LHCN-M2 (cell line): Measurements from ENCODE around the gene RIN3. TPM values are rescaled to one million over a fixed set of nuclear protein-coding genes. Genes with fewer than 3 reads are reported as not detected.

ENCODE experiments used
- DNase-seq: peaks from one replicate; pipeline ENCODE4 v3.0.0-alpha.2; 2012; ENCODE audit warnings: low read depth
- polyA plus RNA-seq: library from polyadenylated mRNA; unstranded; fragments of >200 nt; gene quantifications from one replicate; pipeline ENCODE4 v1.2.1, GENCODE V29; 2012; ENCODE audit warnings: missing spikeins
- total RNA-seq: library from RNA; depleted of rRNA; stranded (reverse); fragments of >200 nt; gene quantifications from 2 replicates; pipeline ENCODE4 v1.2.3, GENCODE V29; 2014; rRNA removed

Gene RIN3, protein sequence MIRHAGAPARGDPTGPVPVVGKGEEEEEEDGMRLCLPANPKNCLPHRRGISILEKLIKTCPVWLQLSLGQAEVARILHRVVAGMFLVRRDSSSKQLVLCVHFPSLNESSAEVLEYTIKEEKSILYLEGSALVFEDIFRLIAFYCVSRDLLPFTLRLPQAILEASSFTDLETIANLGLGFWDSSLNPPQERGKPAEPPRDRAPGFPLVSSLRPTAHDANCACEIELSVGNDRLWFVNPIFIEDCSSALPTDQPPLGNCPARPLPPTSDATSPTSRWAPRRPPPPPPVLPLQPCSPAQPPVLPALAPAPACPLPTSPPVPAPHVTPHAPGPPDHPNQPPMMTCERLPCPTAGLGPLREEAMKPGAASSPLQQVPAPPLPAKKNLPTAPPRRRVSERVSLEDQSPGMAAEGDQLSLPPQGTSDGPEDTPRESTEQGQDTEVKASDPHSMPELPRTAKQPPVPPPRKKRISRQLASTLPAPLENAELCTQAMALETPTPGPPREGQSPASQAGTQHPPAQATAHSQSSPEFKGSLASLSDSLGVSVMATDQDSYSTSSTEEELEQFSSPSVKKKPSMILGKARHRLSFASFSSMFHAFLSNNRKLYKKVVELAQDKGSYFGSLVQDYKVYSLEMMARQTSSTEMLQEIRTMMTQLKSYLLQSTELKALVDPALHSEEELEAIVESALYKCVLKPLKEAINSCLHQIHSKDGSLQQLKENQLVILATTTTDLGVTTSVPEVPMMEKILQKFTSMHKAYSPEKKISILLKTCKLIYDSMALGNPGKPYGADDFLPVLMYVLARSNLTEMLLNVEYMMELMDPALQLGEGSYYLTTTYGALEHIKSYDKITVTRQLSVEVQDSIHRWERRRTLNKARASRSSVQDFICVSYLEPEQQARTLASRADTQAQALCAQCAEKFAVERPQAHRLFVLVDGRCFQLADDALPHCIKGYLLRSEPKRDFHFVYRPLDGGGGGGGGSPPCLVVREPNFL
- 1.5 and 2.1 TPM in 2 replicates for total RNA-seq
- polyA plus RNA-seq = 4.8 TPM

DNA sequence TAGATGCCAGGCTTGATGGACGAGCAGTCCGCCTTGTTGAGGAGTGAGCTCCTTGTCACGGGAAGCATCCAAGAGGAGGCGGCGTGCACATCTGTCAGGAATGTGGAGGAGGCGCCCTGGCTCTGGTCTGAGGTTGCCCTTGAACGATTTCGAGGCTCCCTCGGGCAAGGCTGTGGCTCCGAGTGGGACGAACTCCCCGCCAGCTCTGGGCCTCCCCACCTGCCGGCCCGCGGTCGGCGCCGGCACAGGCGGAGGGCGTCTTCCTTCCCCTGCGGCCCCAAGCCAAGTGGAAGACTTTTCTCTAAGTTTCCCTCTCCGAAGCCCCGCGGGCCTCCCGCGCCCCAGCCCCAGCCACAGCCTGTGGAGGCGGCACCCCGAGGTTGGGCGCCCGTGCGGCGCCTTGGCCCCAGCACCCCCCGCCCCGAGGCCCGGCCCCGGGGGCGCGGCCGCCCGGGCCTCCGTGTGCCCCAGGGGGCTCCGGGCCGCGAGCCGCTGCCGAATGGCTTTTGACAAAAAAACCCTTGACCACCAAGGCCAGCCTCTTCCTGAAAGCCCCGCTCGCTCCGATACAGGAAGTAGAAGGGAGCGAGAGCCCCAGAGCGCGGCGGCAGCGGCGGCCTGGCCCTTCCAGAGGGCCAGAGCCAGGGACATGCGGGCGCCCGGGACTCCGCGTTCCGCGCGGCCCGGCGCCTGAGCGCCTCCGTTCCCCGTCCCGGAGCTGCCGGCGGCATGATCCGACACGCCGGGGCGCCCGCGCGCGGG is at the start of gene RIN3:
Gene RIN3 (plus strand): TSS at position 578 of the 762 bp plus-strand sequence. CDS start 152 bp downstream, at position 730.
- DNase-seq = peak; percentile 43

DNA sequence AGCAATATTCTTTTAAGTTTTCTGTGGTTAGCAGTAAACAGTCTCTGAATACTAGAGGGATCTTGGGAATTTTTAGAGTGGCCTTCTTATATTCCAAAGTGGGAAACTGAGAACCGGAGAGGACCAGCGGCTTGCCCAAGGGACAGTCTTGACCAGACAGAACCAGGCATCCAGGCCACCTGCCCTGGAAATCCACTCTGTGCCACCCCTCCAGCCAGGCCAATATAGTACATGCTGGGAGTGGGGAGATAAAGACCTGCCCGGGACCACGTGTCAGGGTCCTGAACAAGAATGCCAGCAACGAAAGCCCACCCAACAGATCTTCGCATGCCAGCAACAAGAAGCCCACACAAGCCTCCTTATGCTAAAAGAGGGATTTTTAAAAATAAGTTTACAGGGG is 49.4 kb upstream of the RIN3 start:
- DNase-seq = no peak

DNA sequence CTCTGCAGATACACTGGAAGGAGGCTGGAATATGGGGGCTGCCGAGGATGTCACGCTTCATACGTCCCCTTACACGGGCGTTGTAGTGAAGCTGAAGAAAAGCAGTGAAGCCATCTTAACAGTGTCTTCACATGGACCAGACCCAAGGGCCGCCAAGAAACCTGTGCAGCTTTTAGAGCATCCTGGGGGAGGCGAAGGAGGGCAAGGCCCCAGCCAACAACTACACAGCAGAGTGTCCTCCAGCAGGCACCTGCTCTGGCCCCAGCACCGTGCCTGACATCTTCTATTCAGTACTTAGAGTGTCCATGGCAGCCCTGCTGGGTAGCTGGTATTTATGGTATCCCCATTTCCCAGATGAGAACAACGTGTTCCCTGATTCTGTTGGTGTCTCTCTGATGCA is 48.9 kb upstream of the RIN3 start:
- no peak for DNase-seq

DNA sequence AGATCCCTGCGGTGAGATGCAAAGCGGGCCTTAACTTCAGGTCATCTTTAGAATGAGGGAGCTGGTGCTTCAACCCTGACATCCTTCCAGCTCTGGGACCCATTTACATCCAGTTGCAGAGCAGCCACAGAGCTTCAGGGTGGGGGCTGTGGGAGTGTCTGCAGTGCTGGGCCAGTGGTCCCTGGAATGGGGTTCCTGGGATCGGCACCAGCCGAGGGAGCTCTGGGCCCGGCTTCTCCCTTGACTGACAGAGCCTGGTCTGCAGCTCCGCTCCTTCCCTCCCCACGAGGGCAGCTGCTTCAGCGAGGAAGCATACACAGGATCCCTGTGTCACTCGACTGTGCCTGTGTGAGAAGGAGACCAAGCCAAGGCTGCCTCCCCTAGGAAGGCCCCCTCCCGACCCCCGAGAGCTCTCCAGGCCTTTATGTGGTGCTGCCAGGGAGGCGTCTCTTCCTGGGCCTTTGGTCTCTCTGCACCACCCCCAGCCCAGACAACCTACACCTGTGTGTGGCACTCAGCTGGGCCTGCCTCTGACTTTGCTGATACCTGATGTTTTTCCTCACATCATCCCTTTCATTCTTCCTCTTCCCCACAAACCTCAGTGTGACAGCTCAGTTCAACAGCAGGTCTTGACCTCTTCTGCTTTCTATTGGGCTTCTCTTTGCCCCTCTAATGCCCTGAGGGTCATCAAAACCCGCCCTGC is 48.1 kb upstream of the RIN3 start:
- no peak for DNase-seq

DNA sequence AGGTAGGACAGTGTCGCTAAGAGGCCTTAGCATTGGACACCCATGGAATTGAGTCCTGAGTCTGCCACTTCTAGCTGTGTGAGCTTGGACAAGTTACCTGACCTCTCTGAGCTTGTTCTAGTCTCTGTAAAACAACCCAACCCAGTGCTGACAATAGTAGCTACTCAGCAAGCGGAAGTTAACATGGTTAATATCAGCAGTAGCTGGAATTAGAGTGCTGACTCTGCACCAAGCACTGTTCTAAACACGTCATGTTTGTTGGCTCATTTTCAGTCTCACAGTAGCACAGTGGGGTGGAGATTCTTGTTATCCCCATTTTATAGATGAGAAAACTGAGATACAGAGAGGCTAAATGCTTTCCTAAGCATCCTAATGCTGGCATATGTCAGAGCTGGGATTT is 47.5 kb upstream of the RIN3 start:
- DNase-seq = no peak

DNA sequence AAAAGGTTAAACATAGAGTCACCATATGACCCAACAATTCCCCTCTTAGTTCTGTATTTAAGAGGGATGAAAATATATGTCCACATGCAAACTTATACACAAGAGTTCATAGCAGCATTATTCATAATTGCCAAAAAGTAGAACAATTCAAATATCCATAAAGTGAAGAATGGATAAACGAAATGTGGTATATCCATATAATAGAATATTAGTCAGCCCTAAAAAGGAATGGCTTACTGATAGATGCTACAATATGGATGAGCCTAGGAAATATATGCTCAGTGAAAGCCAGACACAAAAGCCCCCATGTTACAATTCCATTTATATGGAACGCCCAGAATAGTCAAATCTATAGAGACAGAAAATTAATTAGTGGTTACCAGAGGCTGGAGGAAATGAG is 44.1 kb upstream of the RIN3 start:
- no peak for DNase-seq

DNA sequence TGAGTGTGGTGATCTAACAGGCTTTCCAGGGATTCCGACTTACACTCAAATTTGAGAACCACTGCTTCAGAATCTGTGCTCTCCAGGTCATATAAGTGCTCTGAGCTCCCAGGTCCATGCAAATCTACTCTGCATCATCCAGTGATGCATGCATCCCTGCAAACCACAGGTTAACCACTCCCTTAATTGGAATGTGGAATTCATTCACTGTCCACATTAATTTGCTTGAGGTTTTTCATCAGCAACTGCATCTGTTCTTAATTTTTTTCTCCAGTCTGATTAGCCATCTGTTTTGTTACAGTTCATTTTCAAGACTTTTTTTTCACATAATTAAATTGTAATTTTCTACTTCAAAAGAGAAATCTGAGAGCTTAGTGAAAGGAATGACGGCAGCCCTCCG is 43.4 kb upstream of the RIN3 start:
- DNase-seq = peak; percentile 62

DNA sequence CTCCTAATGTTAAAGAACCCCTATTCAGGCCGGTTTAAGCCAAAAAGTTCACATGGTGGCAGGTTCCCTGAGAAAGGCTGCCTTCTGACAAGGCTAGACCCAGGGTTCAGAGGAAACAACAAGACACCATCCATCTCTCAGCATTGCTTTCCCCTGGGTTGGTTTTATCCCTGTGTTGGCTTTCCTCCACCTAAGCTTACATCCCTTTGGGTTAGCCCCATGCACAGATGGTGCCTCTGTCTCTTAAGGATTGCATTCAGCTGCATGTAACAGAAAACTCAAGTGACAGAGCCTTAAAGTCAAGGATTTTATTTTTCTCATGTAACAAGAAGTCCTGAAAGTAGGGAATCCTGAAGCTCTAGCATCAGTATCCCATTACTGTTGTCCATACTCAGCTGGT is 42.8 kb upstream of the RIN3 start:
- no peak for DNase-seq

DNA sequence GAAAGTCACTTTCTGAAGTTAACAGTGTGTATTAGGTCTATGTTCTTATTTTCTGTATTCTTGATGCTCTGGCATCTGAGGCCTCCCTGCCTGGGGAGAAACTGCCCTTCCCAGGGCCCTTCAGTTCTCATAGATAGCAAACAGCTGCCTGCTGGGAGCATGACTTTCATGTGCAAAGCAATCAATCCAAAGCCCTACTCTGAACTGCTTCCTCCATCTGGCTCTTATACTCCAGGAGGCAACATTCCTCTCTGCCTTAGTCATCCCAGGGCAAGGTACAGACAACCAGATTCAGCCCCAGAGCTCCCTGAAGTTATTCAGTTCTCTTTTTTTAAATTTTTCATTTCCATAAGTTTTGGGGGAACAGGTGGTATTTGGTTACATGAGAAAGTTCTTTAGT is 41.7 kb upstream of the RIN3 start:
- DNase-seq = peak; percentile 84

DNA sequence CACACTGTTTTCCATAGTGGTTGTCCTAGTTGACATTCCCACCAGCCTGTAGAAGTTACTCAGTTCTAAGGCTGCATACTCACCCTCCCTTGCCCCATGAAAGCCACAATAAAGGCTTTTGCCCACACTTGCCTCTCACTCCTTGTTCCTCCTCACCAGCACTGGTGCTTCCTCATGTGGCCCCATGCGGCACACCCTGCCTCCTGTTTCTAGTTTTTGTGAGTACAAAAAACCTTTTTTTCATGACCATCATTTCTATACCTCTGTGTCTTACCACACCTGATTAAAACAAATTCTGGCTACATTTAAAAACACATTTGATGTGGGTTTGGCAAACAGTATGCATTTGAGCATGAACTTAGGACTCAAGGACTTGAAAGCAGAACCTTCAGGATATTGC is 40.7 kb upstream of the RIN3 start:
- DNase-seq = no peak

DNA sequence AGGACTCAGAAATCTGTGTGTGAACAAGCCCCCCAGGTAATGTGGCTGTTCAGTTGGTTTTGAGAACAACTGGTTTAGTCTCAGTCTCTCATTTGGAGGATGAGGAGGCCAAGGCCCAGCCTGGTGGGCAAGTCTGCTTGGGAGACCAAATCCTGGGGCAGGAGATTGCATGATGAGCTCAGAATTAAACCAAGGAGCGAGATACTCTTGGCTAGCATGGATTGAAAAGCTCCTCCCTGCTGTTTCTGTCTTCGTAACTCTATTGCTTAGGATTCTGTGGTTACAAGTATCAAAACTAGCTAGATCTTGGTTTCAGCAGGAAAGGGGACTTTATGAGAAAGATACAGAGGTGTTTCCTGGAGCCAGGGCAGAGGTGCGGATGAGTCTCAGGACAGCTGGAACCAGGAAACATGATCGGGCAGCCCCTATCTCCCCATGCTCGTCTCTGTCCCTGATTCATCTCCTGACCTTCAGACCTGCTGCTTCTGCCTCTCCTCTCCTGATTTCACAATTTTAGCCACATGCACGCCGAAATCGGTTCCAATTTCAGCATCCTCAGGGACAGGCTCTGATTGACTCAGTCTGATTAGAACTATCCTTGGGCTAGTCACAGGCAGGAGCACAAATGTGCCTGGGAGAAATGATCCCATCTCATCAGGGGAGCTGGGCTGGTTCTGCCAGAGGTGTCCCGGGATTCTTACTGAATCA is 40.2 kb upstream of the RIN3 start:
- DNase-seq = peak; percentile 84

DNA sequence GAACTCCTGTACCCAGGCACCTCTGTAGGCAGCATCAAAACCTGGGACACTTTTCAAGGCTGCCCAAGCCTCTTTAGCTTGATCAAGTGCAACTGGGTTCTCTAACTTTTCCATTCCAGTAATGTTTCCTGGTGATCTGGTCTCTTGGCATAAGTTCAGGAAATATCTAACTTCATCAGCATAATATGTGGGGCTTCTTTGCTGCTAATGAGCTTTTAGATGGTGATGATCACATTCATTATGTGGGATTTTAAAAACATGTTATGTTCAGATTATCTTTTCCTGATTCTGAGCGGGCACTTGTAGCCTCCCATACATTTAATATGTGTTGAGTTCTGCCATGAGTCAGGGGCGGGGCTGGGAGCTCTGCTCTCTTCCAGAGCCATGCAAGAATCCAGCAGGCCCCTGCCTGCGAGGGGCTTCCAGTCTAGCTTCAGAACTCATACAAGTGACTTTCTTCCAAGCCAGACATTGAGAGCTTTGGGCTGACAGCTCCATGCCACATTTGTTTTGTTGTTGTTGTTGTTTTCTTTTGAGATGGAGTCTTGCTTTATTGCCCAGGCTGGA is 39.5 kb upstream of the RIN3 start:
- no peak for DNase-seq

DNA sequence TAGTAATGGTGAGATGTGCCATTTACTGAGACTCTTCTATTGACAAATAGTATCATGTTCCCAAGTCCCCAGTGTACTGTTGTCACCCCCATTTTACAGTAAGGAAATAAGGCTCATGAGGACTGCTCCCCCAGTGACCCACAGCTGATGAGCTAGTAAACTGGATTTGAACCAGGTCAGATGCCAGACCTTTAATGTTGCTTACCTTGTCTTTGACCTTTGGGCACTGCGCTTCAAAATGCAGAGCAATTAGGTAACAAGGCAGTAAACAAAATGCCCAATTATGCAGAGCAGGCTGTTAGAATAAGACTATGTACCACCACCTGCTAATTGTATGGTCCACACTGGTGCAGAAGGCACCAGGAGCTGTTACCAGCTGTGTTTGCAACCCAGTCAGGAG is 38.5 kb upstream of the RIN3 start:
- DNase-seq = no peak

DNA sequence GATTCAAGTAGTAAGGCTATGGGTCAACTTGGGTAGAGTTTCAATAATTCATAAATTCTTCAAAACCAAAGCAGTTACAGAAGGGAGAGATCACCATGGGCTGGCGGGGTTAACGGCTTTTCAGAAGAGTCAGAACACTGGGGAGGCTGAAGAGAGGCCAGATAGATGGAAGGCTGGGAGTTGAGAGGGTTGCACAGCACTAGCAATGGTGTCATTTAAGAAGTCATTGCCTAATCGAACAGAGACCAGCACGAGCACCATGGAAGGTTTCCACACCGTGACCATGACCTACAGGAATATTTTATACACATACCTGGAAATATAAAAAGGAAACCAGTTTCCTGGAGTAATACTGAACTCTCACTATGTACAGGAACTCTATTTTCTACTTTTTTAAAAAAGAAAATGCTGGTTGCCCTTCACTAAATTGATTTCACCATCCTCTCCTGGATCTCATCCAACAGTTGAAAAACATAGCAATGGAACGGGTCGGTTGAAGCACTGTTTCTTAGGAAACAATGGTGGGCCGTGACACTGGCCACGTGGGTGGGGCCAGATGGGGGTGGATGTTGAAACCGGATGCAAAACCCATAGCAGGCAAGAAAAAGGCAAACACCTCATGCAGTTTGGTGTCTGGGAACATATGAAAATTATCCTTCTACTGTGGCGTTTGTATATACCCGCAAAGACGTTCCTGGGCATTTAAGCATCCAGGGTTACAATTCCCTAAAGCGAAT is 38.0 kb upstream of the RIN3 start:
- DNase-seq = no peak

DNA sequence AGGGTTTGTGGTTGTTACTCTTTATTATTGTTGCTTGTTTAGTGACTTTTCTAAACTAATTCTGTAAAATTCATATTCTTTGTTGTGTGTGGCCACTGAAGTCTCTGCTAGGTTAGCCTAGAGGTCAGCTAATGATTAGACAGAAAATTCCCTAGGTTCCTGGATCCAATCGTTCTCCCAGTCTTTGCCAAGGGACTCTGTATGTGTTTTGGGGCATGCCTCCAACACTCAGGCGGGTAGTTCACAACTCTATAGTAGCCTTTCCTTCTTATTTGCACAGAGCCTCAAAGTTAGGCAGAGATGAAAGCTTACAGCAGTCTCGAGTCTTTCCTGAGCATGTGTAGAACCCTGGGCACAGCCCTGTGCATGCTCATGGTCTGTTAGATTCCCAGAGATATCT is 32.7 kb upstream of the RIN3 start:
- no peak for DNase-seq

DNA sequence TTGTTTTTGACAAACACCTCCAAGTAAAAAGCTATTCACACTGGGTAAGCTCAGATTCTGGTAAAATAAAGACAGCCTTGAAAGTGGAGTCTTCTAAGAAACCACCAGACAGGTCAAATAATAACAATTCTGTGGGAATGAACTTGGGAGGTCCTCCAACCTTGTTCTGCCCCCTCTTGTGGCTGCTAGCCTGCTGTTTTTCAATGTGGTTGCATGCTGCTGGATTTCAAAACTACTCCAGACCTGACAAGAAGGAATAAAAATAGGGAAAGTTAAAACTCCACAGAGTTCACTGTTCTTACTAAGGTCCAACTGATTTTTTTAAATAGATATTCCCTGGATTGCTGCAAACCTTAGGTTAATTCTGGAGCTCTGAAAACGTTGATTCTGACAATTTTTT is 32.2 kb upstream of the RIN3 start:
- no peak for DNase-seq

DNA sequence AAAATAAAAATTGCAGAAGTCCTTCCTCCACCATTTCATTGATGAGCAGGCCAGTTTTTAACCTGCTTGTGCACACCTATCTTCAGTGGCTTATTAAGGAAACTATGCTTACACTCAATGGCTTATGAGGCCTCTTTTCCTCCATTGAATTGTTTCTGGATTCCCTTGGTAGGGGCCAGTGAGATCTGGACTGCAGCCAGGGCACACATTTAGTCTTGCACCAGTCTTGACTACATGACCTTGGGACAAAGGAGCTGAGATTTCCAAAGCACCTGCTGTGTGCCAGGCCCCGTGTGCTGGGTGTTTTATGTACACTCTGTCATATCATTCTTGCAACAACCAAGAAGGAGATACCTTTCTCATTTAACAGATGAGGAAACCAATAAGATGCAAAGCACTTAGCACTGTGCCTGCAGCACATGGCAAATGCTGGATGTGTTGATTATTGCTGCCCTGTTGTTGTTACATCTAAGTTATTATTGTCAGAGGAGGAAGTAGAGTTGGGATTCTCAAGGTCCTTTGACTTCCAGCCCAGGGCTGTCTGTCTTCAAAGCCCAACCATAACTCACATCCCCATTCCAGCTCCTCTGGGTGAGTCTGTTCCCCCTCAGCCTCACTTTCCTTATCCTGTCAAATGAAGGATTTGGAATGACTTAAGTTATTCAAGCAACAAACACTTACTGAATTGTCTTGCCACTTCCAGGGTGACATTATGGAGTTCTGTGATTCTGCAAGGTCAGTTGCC is 31.6 kb upstream of the RIN3 start:
- no peak for DNase-seq

DNA sequence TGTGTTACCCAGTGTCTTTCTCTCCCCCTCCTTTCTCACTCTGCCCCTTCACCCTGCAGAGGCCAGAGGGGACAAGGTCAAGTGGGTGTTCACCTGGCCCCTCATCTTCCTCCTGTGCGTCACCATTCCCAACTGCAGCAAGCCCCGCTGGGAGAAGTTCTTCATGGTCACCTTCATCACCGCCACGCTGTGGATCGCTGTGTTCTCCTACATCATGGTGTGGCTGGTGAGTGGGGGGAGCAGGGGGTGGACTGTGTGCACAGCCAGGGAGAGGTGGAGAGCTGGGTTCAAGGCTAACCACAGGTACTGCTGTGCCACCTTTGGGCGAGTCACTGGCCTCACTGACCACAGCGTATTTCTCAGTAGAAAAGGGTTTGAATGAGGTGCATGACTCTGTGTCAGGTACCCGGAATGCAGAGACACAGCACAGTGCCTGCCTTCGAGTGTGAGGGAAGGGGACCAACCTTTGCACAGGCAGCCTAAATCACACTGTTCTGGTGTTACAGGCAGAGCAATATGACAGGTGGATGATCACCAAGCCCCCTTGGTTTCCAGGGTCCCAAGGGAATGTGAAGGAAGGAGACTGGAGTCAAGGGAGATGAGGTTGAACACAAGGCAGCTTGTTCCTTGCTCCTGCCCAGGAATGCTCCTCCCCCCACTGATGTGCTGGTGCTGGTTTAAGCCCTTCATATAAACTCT is 30.8 kb upstream of the RIN3 start:
- DNase-seq = no peak
